Ureter (tissue), 1 donor: ENCODE results near the gene ZFP2. TPM values are rescaled to one million over a fixed set of nuclear protein-coding genes. Genes with fewer than 3 reads are reported as not detected.
"Not testable (repeated sequence)": the region's sequence is repeated elsewhere in the genome, so short reads cannot be mapped to it uniquely, and the experiment has no call there.

ENCODE experiments used
- DNase-seq: peaks from one replicate; pipeline ENCODE4 v3.0.0-alpha.2; 2020; ENCODE audit warnings: low spot score
- total RNA-seq: library from RNA; stranded (reverse); gene quantifications from one replicate; pipeline ENCODE4 v1.2.4, GENCODE V29; 2023
- donor health status: DM: yes; HTN: yes; CAD: no.

The ZFP2 gene
- 3.0 TPM for total RNA-seq

GRCh38 chr5:178895615-178896571 lies at the start of gene ZFP2:
ZFP2 (plus strand) TSS chr5:178895913; CDS start chr5:178931314, 35,401 bp downstream.
- peak; percentile 53 for DNase-seq

- DNase-seq, result no peak
Measured at GRCh38 chr5:178849316-178849715, 46.4 kb upstream of the ZFP2 start.

- no peak for DNase-seq
Measured at GRCh38 chr5:178851951-178852350, 43.8 kb upstream of the ZFP2 start.

- DNase-seq, result no peak
Measured at GRCh38 chr5:178854284-178854683, 41.4 kb upstream of the ZFP2 start.

- peak; percentile 88 for DNase-seq
Measured at GRCh38 chr5:178859625-178860521, 35.8 kb upstream of the ZFP2 start, which contains the start of gene ZNF354B. ZNF354B (plus strand) TSS chr5:178859953; CDS start chr5:178861048, 1,095 bp downstream.

- DNase-seq, result not testable (repeated sequence)
Measured at GRCh38 chr5:178860615-178861014, 35.1 kb upstream of the ZFP2 start.

GRCh38 chr5:178861627-178862026 lies 34.1 kb upstream of the ZFP2 start:
- DNase-seq, result no peak

- DNase-seq, result no peak
Measured at GRCh38 chr5:178866946-178867345, 28.8 kb upstream of the ZFP2 start.

- DNase-seq, result no peak
Measured at GRCh38 chr5:178869577-178869976, 26.1 kb upstream of the ZFP2 start.

- DNase-seq, result no peak
Measured at GRCh38 chr5:178870411-178870810, 25.3 kb upstream of the ZFP2 start.

GRCh38 chr5:178872302-178872701 lies 23.4 kb upstream of the ZFP2 start:
- no peak for DNase-seq

- not testable (repeated sequence) for DNase-seq
Measured at GRCh38 chr5:178883115-178883694, 12.5 kb upstream of the ZFP2 start.

- DNase-seq, result no peak
Measured at GRCh38 chr5:178883815-178884430, 11.8 kb upstream of the ZFP2 start.

GRCh38 chr5:178899289-178899688 lies 3.6 kb downstream of the ZFP2 start:
- no peak for DNase-seq

- DNase-seq, result no peak
Measured at GRCh38 chr5:178902849-178903248, 7.1 kb downstream of the ZFP2 start.

- DNase-seq, result no peak
Measured at GRCh38 chr5:178931846-178932760, 36.4 kb downstream of the ZFP2 start.

- DNase-seq, result peak; percentile 94
Measured at GRCh38 chr5:178940569-178941360, 45.1 kb downstream of the ZFP2 start, which contains the start of gene ZNF454. ZNF454 (plus strand) TSS chr5:178941198; CDS start chr5:178942792, 1,594 bp downstream.

GRCh38 chr5:178941361-178941760 lies 45.6 kb downstream of the ZFP2 start:
- peak; percentile 43 for DNase-seq

GRCh38 chr5:178965465-178966055 lies 69.8 kb downstream of the ZFP2 start:
- DNase-seq, result no peak
